ENCODE results near the gene IRF8. TPM values are rescaled to one million over a fixed set of nuclear protein-coding genes. Genes with fewer than 3 reads are reported as not detected.

IRF8 gene
- total RNA-seq, 1 experiment from 2014 or later: 0.28 TPM

DNA sequence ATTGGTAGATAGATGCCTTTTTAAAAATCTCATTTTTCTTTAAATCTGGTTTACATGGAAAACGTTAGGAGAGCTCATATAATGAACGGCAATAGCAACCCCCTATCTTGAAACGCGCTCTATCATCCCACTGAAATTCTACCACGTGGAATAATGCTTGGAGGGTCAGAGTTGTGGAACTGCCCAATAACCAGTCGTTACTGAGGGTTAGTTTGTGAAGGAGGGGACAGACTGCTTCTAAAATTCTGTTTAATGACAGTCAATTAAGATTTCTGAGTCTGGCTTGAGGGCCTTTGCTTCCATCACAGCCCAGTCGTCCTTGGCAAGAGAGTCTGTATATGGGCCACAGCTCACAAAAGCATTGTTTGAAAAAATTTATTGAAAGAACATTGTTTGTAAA, 482 bp downstream of the IRF8 start:
- no peaks in the 10 kb centered on the region; a peak in 1 of 7 replicates for H3K36me3 Mint-ChIP-seq (ENCODE audit: insufficient read depth in 1 of 3, low read depth in 3 of 3)
- no peaks in the 10 kb centered on the region for H3K79me1 ChIP-seq (ENCODE audit: insufficient read depth, low read depth, low read length, poor library complexity, severe bottlenecking)

More for the DNA sequence above, 482 bp downstream of the IRF8 start:
- no peak overlapping the region for H2BK15ac ChIP-seq (ENCODE audit: low read depth, low read length)
- H2AK5ac ChIP-seq (ENCODE audit: insufficient read length, low read length): no peak overlapping the region
- H4K20me1 ChIP-seq (ENCODE audit: control insufficient read depth, insufficient read depth, insufficient read length): no peaks in the 10 kb centered on the region
- no peak overlapping the region for H2BK20ac ChIP-seq (ENCODE audit: low read depth, low read length, poor library complexity, severe bottlenecking)
- no peak overlapping the region for H3T11ph ChIP-seq (ENCODE audit: low read length)
- H2BK120ac ChIP-seq (ENCODE audit: low read depth, low read length, poor library complexity, severe bottlenecking): no peak overlapping the region
- H3K79me2 ChIP-seq (ENCODE audit: insufficient read depth, low read length): no peaks in the 10 kb centered on the region
- no CpG with 5 or more reads among the region's 7 CpGs for WGBS (ENCODE audit: extremely low coverage, insufficient read length, low lambda C conversion rate)
- no peak overlapping the region for H4K5ac ChIP-seq (ENCODE audit: insufficient read length, low read depth, low read length)
- H3K23me2 ChIP-seq (ENCODE audit: insufficient read length, low read depth, low read length, poor library complexity, severe bottlenecking): peaks cover 8% of the 10 kb centered on the region
- H3K9ac ChIP-seq (ENCODE audit: extremely low read depth, insufficient read length, low read length): no peak overlapping the region
- no peak overlapping the region for H3K56ac ChIP-seq (ENCODE audit: insufficient read length, low read depth, low read length)
- H2AFZ ChIP-seq (ENCODE audit: low read length): no peak overlapping the region
- peak overlapping the region; percentile 80 for H3K4me2 ChIP-seq (ENCODE audit: insufficient read depth, insufficient read length, low read length)
- no peaks in the 10 kb centered on the region for H3K9me3 ChIP-seq (ENCODE audit: control insufficient read depth, low read depth, low read length)
- no peak overlapping the region for H3K27ac ChIP-seq (ENCODE audit: insufficient read length, low read depth, low read length)
- H3K4me1 ChIP-seq (ENCODE audit: insufficient read depth, low read length): no peaks in the 10 kb centered on the region
- H3K27ac Mint-ChIP-seq: no peak overlapping the region
- H3K18ac ChIP-seq (ENCODE audit: insufficient read length, low read depth, low read length): no peak overlapping the region
- H3K27me3 ChIP-seq (ENCODE audit: insufficient read depth, low read length): peaks cover 21% of the 10 kb centered on the region; the same call in 1 of the 2 replicates
- DNase-seq: no peak
- H3K23ac ChIP-seq (ENCODE audit: insufficient read length, low read depth, low read length): no peak overlapping the region
- H3K4me1 Mint-ChIP-seq: peaks cover 15% of the 10 kb centered on the region in 2 experiments
- H3K27me3 Mint-ChIP-seq (ENCODE audit: low read depth): peaks cover 96% of the 10 kb centered on the region
- H3K4me3 Mint-ChIP-seq: peak overlapping the region; percentile 57 to 78
- TF ChIP-seq, protein P1, sequence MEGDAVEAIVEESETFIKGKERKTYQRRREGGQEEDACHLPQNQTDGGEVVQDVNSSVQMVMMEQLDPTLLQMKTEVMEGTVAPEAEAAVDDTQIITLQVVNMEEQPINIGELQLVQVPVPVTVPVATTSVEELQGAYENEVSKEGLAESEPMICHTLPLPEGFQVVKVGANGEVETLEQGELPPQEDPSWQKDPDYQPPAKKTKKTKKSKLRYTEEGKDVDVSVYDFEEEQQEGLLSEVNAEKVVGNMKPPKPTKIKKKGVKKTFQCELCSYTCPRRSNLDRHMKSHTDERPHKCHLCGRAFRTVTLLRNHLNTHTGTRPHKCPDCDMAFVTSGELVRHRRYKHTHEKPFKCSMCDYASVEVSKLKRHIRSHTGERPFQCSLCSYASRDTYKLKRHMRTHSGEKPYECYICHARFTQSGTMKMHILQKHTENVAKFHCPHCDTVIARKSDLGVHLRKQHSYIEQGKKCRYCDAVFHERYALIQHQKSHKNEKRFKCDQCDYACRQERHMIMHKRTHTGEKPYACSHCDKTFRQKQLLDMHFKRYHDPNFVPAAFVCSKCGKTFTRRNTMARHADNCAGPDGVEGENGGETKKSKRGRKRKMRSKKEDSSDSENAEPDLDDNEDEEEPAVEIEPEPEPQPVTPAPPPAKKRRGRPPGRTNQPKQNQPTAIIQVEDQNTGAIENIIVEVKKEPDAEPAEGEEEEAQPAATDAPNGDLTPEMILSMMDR (conservative IDR thresholded peaks at IDR 0.05): no peak
- no peak overlapping the region for H4K8ac ChIP-seq (replicated peaks; ENCODE audit: insufficient read length, low read depth, low read length)
- no peak overlapping the region for H2BK12ac ChIP-seq (ENCODE audit: insufficient read length, low read depth, low read length)
- no peak overlapping the region for H3K14ac ChIP-seq (ENCODE audit: insufficient read depth, low read length)
- no peak overlapping the region for H3K4ac ChIP-seq (ENCODE audit: low read depth, low read length)
- H2BK5ac ChIP-seq (ENCODE audit: insufficient read length, low read length): no peak overlapping the region
- H3K9me3 Mint-ChIP-seq: peaks cover 0 to 2% of the 10 kb centered on the region in 2 experiments; a peak in 1 of 5 replicates
- H4K91ac ChIP-seq (ENCODE audit: insufficient read length, low read depth, low read length): no peak overlapping the region

All from H9 (cell line).